ENCODE results near the gene TNFRSF4.

DNA sequence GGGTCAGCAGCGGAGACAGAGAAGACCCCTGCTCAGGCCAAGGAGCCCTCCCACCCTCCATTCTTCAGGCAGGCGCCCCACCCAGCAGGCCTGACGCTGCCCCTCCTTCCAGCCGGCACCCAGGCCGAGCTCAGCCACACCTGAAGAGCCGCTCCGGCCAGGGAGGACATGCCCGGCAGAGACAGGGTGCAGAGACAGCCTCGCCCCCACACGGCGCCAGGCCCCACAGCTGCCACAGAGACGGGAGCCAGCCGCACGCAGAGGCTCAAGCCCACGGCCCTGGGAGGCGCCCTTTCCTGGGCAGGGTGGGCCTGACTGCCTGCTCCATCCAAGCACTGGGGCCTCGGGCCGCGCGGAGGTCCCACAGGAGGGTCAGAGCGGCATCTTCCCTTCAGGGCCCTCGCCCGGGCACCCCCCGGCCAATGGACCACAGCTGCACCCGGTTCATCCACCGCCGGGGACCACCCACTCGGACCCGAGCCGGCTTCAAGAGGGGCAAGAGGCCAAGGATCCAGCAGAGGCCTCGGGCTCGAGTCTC is 35.1 kb downstream of the TNFRSF4 start:
- TF ChIP-seq POLR2A (IDR thresholded peaks at IDR 0.05; ENCODE audit: insufficient read depth in 1 of 2, low read depth in 2 of 2, low read length in 2 of 2): no peak
- TF ChIP-seq, protein P1, sequence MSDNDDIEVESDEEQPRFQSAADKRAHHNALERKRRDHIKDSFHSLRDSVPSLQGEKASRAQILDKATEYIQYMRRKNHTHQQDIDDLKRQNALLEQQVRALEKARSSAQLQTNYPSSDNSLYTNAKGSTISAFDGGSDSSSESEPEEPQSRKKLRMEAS (IDR thresholded peaks at IDR 0.05): no peak
- TF ChIP-seq, protein P2, sequence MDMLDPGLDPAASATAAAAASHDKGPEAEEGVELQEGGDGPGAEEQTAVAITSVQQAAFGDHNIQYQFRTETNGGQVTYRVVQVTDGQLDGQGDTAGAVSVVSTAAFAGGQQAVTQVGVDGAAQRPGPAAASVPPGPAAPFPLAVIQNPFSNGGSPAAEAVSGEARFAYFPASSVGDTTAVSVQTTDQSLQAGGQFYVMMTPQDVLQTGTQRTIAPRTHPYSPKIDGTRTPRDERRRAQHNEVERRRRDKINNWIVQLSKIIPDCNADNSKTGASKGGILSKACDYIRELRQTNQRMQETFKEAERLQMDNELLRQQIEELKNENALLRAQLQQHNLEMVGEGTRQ (IDR thresholded peaks at IDR 0.05; ENCODE audit: low read depth, low read length): no peak
- TF ChIP-seq, protein P2 (CRISPR knock-in tag; IDR thresholded peaks at IDR 0.05; ENCODE audit: borderline replicate concordance): no peak
- TF ChIP-seq NFIC (IDR thresholded peaks at IDR 0.05; ENCODE audit: low read length): no peak
- TF ChIP-seq CEBPG (CRISPR knock-in tag; IDR thresholded peaks at IDR 0.05): no peak
